ENCODE results near the gene WDR18. TPM values are rescaled to one million over a fixed set of nuclear protein-coding genes. Genes with fewer than 3 reads are reported as not detected.

Gene WDR18
- total RNA-seq (2021; fragmentation: NEBNext Ultra II Directional; extraction: Animal tissue kit (Norgen Biotek cat#: 25700)): 87.7 and 90.1 TPM in 2 replicates
- polyA plus RNA-seq (2011; rRNA removed): 177 and 264 TPM in 2 replicates
- polyA plus RNA-seq (2011; cell fraction: cytosol; rRNA removed): 143 TPM
- polyA plus RNA-seq (2011; cell fraction: nucleus; rRNA removed): 218 TPM
- 107 to 120 TPM (median 118 TPM) in 4 replicates for polyA plus RNA-seq (2012, experiment 1 of 2)
- 195 TPM for polyA plus RNA-seq (2012, experiment 2 of 2)
- 52.1 TPM for polyA plus RNA-seq (2013, experiment 1 of 2)
- 49.3 TPM for polyA plus RNA-seq (2013, experiment 2 of 2)
- polyA minus RNA-seq (2011; rRNA and poly(A)+ RNA removed): 46.1 and 53.0 TPM in 2 replicates
- polyA minus RNA-seq (2011; cell fraction: cytosol; rRNA and poly(A)+ RNA removed): 101 TPM
- 65.5 TPM for polyA minus RNA-seq (2011; cell fraction: nucleus; rRNA and poly(A)+ RNA removed)
- long read RNA-seq, experiment 1, transcript WDR18-202 (10 exons, 1,608 nt): major isoform, 90 of 152 reads
- long read RNA-seq, experiment 1, transcript WDR18-207 (2 exons, 417 nt): minor isoform, 6 of 152 reads
- long read RNA-seq, experiment 1, partial matches to known transcripts: 41 of 152 reads
- long read RNA-seq, experiment 1, other reads (novel, unspliced or antisense): 10 of 152 reads
- long read RNA-seq, experiment 2: 0 reads

DNA sequence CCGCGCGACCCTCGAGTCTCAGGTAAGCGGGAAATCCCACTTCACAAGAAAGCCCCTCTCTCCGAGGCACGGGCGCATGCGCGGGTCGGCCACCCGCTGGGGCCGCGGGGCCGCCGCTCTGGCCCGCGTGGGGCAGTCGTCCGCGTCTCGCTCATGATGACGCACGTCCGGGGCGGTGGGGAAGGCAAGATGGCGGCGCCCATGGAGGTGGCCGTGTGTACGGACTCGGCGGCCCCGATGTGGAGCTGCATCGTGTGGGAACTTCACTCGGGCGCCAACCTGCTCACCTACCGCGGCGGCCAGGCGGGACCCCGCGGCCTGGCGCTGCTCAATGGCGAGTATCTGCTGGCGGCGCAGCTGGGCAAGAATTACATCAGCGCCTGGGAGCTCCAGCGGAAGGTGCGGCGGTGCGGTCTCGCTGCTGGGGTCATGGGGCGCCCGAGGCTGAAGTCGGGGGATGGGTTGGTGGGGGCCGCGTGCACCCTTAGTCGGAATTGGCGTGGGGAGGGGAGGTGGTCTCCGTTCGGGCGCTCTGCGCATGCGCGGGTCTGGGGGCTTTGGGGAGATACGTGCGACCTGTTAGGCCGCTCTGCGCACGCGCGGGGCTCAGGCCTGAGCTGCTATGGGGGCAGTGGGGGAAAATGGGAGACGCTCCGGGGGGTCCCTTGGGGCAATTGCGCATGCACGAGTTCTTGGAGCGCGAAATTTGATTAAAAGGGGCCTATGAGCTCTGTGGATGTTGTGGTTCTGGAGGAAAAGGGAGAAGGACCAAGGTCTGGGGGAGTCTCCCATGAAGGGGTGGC is at the start of gene WDR18:
Gene WDR18 (plus strand): TSS at position 181 of the 803 bp plus-strand sequence. CDS start 9 bp downstream, at position 190.
- peaks cover 0 to 14% (median 9%) of the 10 kb centered on the region in 4 experiments; a peak in 5 of 7 replicates for H3K4me1 ChIP-seq (replicated peaks in 1 of 4; ENCODE audit: control insufficient read depth in 3 of 4, insufficient read depth in 4 of 4, low read length in 3 of 4)
- no peak for TF ChIP-seq POU5F1 (IDR thresholded peaks at IDR 0.05; ENCODE audit: low read depth, low read length)
- no peak for TF ChIP-seq CTBP2 (IDR thresholded peaks at IDR 0.05; ENCODE audit: borderline replicate concordance, insufficient read depth, insufficient read length, low read length)
- peak; percentile 98 for TF ChIP-seq CREB1 (IDR thresholded peaks at IDR 0.05)
- TF ChIP-seq HDAC2 (IDR thresholded peaks at IDR 0.05; ENCODE audit: borderline replicate concordance in 1 of 2, low read depth in 2 of 2, low read length in 2 of 2): peak; percentile 46 to 72; a peak in 1 of 4 replicates
- peak; percentile 92 for TF ChIP-seq PHF8 (conservative IDR thresholded peaks at IDR 0.05; ENCODE audit: low read depth, low read length)
- no peak for TF ChIP-seq TEAD4 (IDR thresholded peaks at IDR 0.05; ENCODE audit: low read depth, low read length)
- TF ChIP-seq SIN3A (conservative IDR thresholded peaks at IDR 0.05 in 1 of 2, IDR thresholded peaks at IDR 0.05 in 1 of 2; ENCODE audit: low read depth in 1 of 2, low read length in 2 of 2): peak in 1 of 2 experiments; percentile 76; a peak in 2 of 4 replicates

More for the DNA sequence above, at the start of gene WDR18:
- H3K4me2 ChIP-seq (ENCODE audit: insufficient read depth in 1 of 2, low read depth in 2 of 2, low read length in 2 of 2): peak within 1 kb of the TSS; percentile 72 to 87
- peak within 1 kb of the TSS; percentile 98 for H4K91ac ChIP-seq (replicated peaks; ENCODE audit: insufficient read length, low read length)
- no peak within 1 kb of the TSS for H2BK15ac ChIP-seq (ENCODE audit: low read length)
- H2BK20ac ChIP-seq (ENCODE audit: low read length): 0 out of 2 replicates have a peak within 1 kb of the TSS, but pooled peaks have one; percentile 86
- peak within 1 kb of the TSS; percentile 43; the same call in 1 of the 2 replicates for H2AFZ ChIP-seq (ENCODE audit: low read length)
- no peaks in the 10 kb centered on the region for H3K27me3 ChIP-seq (replicated peaks in 1 of 4; ENCODE audit: control insufficient read depth in 3 of 4, extremely low read depth in 1 of 4, insufficient read depth in 3 of 4, low read length in 3 of 4)
- peak within 1 kb of the TSS; percentile 96 for H3K27ac ChIP-seq (ENCODE audit: low read depth, low read length)
- H2BK12ac ChIP-seq (ENCODE audit: low read depth, low read length): 0 out of 2 replicates have a peak within 1 kb of the TSS, but pooled peaks have one; percentile 17
- peak within 1 kb of the TSS; percentile 87 to 99 (median 92) for H3K4me3 ChIP-seq (ENCODE audit: extremely low read depth in 1 of 4, insufficient read depth in 2 of 4, low read depth in 3 of 4, low read length in 4 of 4)
- H3K56ac ChIP-seq (replicated peaks; ENCODE audit: insufficient read length, low read depth, low read length): peak within 1 kb of the TSS; percentile 94
- peak within 1 kb of the TSS; percentile 94 for H4K5ac ChIP-seq (ENCODE audit: insufficient read length, low read depth, low read length)
- H3K23me2 ChIP-seq (ENCODE audit: low read depth, low read length): peaks cover 4% of the 10 kb centered on the region; the same call in 1 of the 2 replicates
- H3K18ac ChIP-seq (ENCODE audit: extremely low read depth, low read length): peak within 1 kb of the TSS; percentile 97
- peak within 1 kb of the TSS; percentile 90; the same call in 1 of the 2 replicates for H2AK5ac ChIP-seq (ENCODE audit: low read depth, low read length)
- H2BK120ac ChIP-seq (replicated peaks; ENCODE audit: low read depth, low read length): no peak within 1 kb of the TSS
- FAIRE-seq: no peak
- no peak within 1 kb of the TSS for H3K23ac ChIP-seq (ENCODE audit: insufficient read length)
- H4K8ac ChIP-seq (ENCODE audit: extremely low read depth, insufficient read depth, low read length): peak within 1 kb of the TSS; percentile 100
- peaks cover 0 to 17% of the 10 kb centered on the region in 2 experiments; a peak in 2 of 4 replicates for H3K79me2 ChIP-seq (ENCODE audit: control insufficient read depth in 1 of 2, insufficient read depth in 2 of 2, low read length in 2 of 2)
- H3K9me3 ChIP-seq (ENCODE audit: insufficient read depth in 2 of 2, low read depth in 1 of 2, low read length in 1 of 2): no peaks in the 10 kb centered on the region
- peak within 1 kb of the TSS; percentile 84 to 98 (median 96) for H3K9ac ChIP-seq (replicated peaks in 1 of 4; ENCODE audit: extremely low read depth in 1 of 4, low read depth in 3 of 4, low read length in 3 of 4)
- peak within 1 kb of the TSS; percentile 98 for H2BK5ac ChIP-seq (ENCODE audit: low read depth, low read length)
- peaks cover 0 to 3% of the 10 kb centered on the region in 2 experiments for H4K20me1 ChIP-seq (replicated peaks in 1 of 2; ENCODE audit: control insufficient read depth in 1 of 2, insufficient read depth in 2 of 2, low read length in 2 of 2)
- H3K36me3 ChIP-seq (ENCODE audit: control insufficient read depth in 2 of 4, insufficient read depth in 4 of 4, low read length in 3 of 4): peaks cover 5 to 14% (median 12%) of the 10 kb centered on the region in 4 experiments; a peak in 5 of 8 replicates
- H3K14ac ChIP-seq (ENCODE audit: insufficient read length): no peak within 1 kb of the TSS
- H3K79me1 ChIP-seq (ENCODE audit: low read depth, low read length): peaks cover 5% of the 10 kb centered on the region
- ChIA-PET CTCF (ENCODE audit: partially characterized antibody) (interaction anchor here (0.6 to 7.3 kb wide), 15 partner anchors 8 to 478 kb away, joined by 3 to 113 read pairs (median 4); no protein-coding TSS in a partner anchor), POLR2A (ENCODE audit: partially characterized antibody) (interaction anchor here (0.7 to 4.8 kb wide), 36 partner anchors 9 to 232 kb away, joined by 3 to 33 read pairs (median 4); partner anchors contain the start of genes CFD and CNN2)
- 1% methylated on average over 50 of the region's 78 CpGs; no CpG with 5 or more reads in 1 of the 2 experiments for WGBS, 2 experiments (ENCODE audit: extremely low coverage in 1 of 2, insufficient coverage in 1 of 2, insufficient read length in 1 of 2, insufficient replicate concordance in 2 of 2, low coverage in 1 of 2, low lambda C conversion rate in 2 of 2, missing lambda C conversion rate in 1 of 2)
- peak within 1 kb of the TSS; percentile 98 for H3K4ac ChIP-seq (replicated peaks; ENCODE audit: insufficient read length, low read depth, low read length)
- DNase-seq (ENCODE audit: low read depth in 1 of 2, low spot score in 2 of 2): peak; percentile 76 to 95

Data from H1 (cell line).